Measurements from ENCODE around the gene GAST.

The GAST gene

DNA sequence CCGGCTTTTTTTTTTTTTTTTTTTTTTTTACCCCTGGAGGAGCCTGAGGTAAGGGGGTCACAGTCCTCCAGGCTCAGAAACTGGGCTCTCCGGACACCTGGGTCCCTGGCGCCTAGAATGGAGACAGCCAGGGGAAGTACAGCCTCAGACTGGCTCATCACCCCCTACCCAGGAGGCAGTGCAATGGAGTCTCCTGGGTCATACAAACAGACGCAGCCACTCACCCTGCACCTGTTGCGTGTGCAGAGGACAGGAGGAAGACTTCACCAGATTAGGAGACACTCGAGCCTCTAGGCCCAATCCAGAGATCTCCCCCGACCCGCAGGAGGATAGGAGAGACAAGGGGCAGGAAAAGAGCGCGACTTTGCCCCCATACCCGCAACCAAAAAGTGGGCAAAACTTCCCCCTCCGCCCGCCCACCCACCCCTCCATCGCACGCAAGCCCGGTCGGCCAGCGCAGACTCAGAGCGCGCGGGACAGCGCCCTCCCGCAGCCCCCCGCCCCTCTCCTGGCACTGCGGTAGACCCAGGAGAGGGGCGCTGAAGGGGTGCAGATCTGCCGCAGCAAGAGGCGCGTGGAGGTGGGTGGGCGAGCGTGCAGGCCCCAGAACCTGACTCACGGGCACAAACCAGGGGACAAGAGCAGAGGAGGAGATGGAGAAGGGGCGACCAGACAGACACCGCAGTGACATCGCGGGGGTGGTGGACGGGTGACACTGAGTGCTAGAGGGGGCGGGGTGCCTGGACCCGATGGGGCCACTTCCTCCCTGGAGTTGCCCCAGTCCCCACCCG, 21.4 kb downstream of the GAST start:
- FAIRE-seq, result no peak
- TF ChIP-seq CTCF (IDR thresholded peaks at IDR 0.05; ENCODE audit: insufficient read depth, missing control alignments), result no peak

DNA sequence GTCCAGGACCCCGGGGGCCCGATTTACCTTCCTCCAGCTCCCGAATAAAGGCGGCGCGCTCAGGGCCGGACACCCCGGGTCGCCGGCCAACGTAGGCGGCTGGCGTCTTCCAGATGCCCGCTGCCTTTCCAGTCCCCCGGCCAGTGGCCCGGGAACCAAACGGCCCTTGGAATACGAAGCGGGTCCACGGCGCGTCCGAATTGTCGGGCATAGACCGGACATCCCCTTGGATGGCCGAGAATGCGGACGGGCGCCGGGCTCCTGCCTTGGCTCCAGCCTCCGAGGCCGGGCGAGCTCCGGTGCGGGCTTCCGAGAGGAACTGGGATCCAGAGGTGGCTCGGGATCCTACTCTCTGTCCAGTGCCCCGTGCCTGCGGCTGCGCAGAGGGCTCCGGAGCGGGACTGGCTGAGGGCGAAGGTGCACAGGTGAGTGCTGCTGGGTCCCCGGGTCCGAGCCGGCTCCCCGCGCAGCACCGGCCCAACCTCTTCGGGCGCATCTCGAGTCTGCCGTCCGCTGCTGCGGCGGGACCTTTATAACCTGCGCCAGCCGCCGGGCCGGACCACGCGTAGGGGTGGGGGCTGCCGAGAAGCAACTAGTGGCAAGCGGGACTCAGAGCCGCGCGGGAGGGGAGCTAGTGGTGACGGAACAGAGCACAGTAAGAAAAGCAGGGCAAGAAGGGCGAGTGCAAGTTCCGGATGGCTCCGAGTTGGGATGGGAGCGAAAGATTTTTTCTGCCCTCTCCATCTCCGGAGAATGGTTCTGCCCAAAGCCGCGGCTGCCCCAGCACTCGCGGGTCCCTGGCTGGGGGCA, 22.2 kb downstream of the GAST start, which contains the start of gene HAP1:
Gene HAP1, minus strand, starts transcription at position 505 of the 810 bp plus-strand sequence. Its CDS starts 9 bp downstream, at position 496.
- DNase-seq (ENCODE audit: insufficient read length, low spot score), result no peak
- no peak for FAIRE-seq
- TF ChIP-seq CTCF (IDR thresholded peaks at IDR 0.05; ENCODE audit: insufficient read depth, missing control alignments), result no peak

More for the DNA sequence above, 21.4 kb downstream of the GAST start:
- DNase-seq (ENCODE audit: insufficient read length, low spot score), result no peak

DNA sequence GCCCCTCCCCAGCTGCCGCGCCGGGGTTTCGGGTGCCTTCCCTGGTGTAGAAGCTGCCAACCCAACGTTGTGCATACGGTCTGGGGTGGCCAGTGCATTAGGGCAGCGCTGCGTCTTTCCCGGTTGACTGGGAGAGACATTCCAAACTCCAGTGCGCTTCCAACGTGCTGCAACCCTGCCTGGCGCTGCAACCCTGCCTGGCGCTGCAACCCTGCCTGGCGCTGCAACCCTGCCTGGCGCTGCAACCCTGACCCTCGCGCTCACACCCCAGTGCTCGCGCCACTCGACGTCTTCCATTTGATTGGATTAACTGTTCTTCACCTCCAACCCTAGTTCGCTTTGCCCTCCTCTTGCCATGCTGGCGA, 22.8 kb downstream of the GAST start:
- TF ChIP-seq CTCF (IDR thresholded peaks at IDR 0.05; ENCODE audit: insufficient read depth, missing control alignments), result no peak
- DNase-seq (ENCODE audit: insufficient read length, low spot score) (no peak), FAIRE-seq (no peak)

GRCh38 chr17:41735744-41736143, 23.6 kb downstream of the GAST start:
- DNase-seq (ENCODE audit: insufficient read length, low spot score) (no peak), FAIRE-seq (no peak)
- no peak for TF ChIP-seq CTCF (IDR thresholded peaks at IDR 0.05; ENCODE audit: insufficient read depth, missing control alignments)

DNA sequence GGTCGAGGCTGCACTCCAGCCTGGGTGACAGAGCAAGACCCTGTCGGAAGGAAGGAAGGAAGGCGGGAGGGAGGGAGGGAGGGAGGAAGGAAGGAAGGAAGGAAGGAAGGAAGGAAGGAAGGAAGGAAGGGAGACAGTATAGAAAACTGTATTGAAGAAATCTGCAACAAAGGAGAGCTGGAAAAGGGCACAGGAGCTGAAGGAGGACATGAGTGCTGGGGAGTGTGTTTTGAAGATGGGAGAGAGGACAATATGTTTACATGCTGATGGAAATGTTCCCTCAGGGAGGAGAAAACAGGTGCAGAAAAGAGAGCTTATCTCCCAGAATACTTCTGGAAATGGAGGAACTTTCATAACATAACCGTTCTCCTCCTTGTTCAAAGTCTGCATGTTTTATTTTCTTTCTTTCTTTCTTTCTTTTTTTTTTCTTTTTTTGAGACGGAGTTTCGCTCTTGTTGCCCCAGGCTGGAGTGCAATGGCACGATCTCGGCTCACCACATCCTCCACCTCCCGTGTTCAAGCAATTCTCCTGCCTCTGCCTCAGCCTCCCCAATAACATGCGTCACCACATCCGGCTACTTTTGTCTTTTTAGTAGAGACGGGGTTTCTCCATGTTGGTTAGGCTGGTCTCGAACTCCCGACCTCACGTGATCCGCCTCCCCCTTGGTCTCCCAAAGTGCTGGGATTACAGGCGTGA, 25.0 kb downstream of the GAST start:
- no peak for TF ChIP-seq CTCF (IDR thresholded peaks at IDR 0.05; ENCODE audit: insufficient read depth, missing control alignments)
- FAIRE-seq (no peak), DNase-seq (ENCODE audit: insufficient read length, low spot score) (no peak)

DNA sequence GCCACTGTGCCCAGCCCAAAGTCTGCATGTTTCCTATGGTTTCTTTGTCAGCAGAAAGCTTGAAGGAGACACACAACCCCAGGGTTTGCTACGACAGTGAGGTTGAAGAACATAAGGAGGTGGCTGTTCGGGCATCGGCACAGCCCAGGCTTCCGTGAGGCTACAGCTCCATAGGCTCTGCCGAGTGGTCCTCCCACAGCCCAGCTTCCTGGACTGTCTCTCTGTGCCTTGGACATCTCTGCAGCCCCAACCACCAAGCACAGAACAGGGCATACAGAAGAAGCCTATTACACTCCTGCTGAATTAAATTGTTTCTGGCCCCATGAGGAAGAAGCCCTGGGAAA, 25.5 kb downstream of the GAST start:
- DNase-seq (ENCODE audit: insufficient read length, low spot score), result no peak
- no peak for FAIRE-seq
- no peak for TF ChIP-seq CTCF (IDR thresholded peaks at IDR 0.05; ENCODE audit: insufficient read depth, missing control alignments)
